PC-3 (cell line): ENCODE data around the gene RHOBTB1. TPM values are rescaled to one million over a fixed set of nuclear protein-coding genes. Genes with fewer than 3 reads are reported as not detected.

ENCODE experiments used
- ATAC-seq: fragments of 200-7000 bp; cut with Tn5 transposase; 2 replicates; pipeline ENCODE4 v1.9.1; 2020; ENCODE audit warnings: mild to moderate bottlenecking, moderate library complexity
- BruUV-seq: library from RNA; stranded (reverse); fragments of 400-500 nt; replicated peaks from 2 replicates; lab custom pipeline; 2021; lab: Mats Ljungman, UMichigan
- CTCF ChIA-PET: fragments of 300-600 bp; sonication (Branson Sonifier 250); formaldehyde crosslinking; loops from one replicate; lab custom pipeline; 2022; ENCODE audit warnings: antibody characterized with exemption; lab: Charles Lee
- POLR2A ChIA-PET: fragments of 300-600 bp; sonication (Branson Sonifier 250); formaldehyde crosslinking; loops from one replicate; lab custom pipeline; 2022; ENCODE audit warnings: antibody characterized with exemption; ENCODE audit not compliant: unreplicated experiment; lab: Charles Lee
- DNase-seq: peaks from one replicate; pipeline ENCODE4 v3.0.0-alpha.2; 2015
- H2AFZ ChIP-seq: fragments of 300-600 bp; sonication (generic); 2 replicates; pipeline ENCODE4 v1.6.0; 2016; ENCODE audit warnings: antibody characterized with exemption, low read length
- H3F3A ChIP-seq: fragments of 300-600 bp; sonication (generic); one replicate; pipeline ENCODE4 v1.6.0; 2017; ENCODE audit warnings: antibody characterized with exemption, low read length, control low read depth, mild to moderate bottlenecking; ENCODE audit not compliant: unreplicated experiment
- H3K27ac ChIP-seq: fragments of 300-600 bp; sonication (generic); 2 replicates; pipeline ENCODE4 v1.5.1; 2016; ENCODE audit warnings: mild to moderate bottlenecking, low read length
- H3K27me3 ChIP-seq: fragments of 300-600 bp; sonication (generic); 2 replicates; pipeline ENCODE4 v1.6.1; 2016; ENCODE audit warnings: low read length, mixed read lengths
- H3K36me3 ChIP-seq: fragments of 300-600 bp; sonication (generic); 2 replicates; pipeline ENCODE4 v1.6.1; 2016; ENCODE audit warnings: low read depth, mixed run types, low read length, mixed read lengths
- H3K4me1 ChIP-seq: fragments of 300-600 bp; sonication (generic); 2 replicates; pipeline ENCODE4 v1.5.1; 2016; ENCODE audit warnings: low read length; ENCODE audit not compliant: insufficient read depth
- H3K4me2 ChIP-seq: fragments of 300-600 bp; sonication (generic); 2 replicates; pipeline ENCODE4 v1.6.0; 2016; ENCODE audit warnings: low read length
- H3K4me3 ChIP-seq: fragments of 300-600 bp; sonication (generic); 2 replicates; pipeline ENCODE4 v1.5.1; 2016; ENCODE audit warnings: mild to moderate bottlenecking, low read length, mixed read lengths
- H3K79me2 ChIP-seq: fragments of 300-600 bp; sonication (generic); 2 replicates; pipeline ENCODE4 v1.6.1; 2017; ENCODE audit warnings: low read length, mixed read lengths
- H3K9ac ChIP-seq: fragments of 300-600 bp; sonication (generic); 2 replicates; pipeline ENCODE4 v1.6.0; 2016; ENCODE audit warnings: mild to moderate bottlenecking, low read length
- H3K9me2 ChIP-seq: fragments of 300-600 bp; sonication (generic); replicated peaks from 2 replicates; pipeline ENCODE4 v1.6.1; 2016; ENCODE audit warnings: mixed run types, low read length, mixed read lengths
- H3K9me3 ChIP-seq: fragments of 300-600 bp; sonication (generic); 2 replicates; pipeline ENCODE4 v1.6.1; 2016; ENCODE audit warnings: low read length, mixed read lengths
- H4K20me1 ChIP-seq: fragments of 300-600 bp; sonication (generic); 2 replicates; pipeline ENCODE4 v1.6.1; 2016; ENCODE audit warnings: low read length, mixed read lengths
- EZH2 ChIP-seq: fragments of 300-600 bp; sonication (generic); IDR thresholded peaks from one replicate; pipeline ENCODE4 v1.6.1; 2017; ENCODE audit warnings: antibody characterized with exemption, mild to moderate bottlenecking, low read length; ENCODE audit not compliant: unreplicated experiment
- EZH2phosphoT487 ChIP-seq: fragments of 300-600 bp; sonication (generic); IDR thresholded peaks from 2 replicates; pipeline ENCODE4 v1.6.1; 2018; ENCODE audit warnings: mild to moderate bottlenecking, antibody characterized with exemption, low read length, borderline replicate concordance
- intact Hi-C: fragments of 100-400 bp; cut with micrococcal nuclease; formaldehyde crosslinking; loops from 2 replicates; pipeline ENCODE4 v1.9.0; 2023
- total RNA-seq: library from RNA; depleted of rRNA; stranded (reverse); fragments of >200 nt; gene quantifications from 2 replicates; pipeline ENCODE4 v1.2.3, GENCODE V29; 2014
- TF ChIP-seq, protein P1 (sequence below): fragments of 300-600 bp; sonication (generic); conservative IDR thresholded peaks from 2 replicates; pipeline ENCODE4 v1.5.1; 2017; ENCODE audit warnings: antibody characterized with exemption, low read depth, mild to moderate bottlenecking, low read length

Gene RHOBTB1
- total RNA-seq, 1 experiment from 2014 or later, result 6.7 TPM

DNA sequence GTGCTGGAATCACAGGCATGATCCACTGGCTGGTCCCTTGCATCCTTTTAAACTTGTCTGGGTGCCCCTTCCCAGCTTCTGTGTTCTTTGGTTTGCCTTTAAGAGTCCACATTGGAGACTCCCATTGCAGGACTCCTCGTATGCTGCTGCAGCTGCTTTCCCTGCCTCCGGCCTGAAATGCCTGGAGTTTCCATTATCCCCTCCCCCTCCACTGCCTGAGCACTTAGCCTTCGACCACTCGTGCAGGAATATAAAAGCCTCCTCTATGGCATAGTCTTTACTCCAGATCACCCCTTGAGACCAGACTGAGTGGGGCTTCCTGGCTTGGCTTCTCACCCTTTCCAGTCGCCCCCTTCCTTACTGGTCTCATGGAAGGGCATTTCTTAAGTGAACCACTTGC is 80.2 kb downstream of the RHOBTB1 start:
- Histone ChIP-seq H3K4me2 (no peak overlapping the region), H3K9me3 (no peaks in the 10 kb centered on the region), H3K4me3 (no peak overlapping the region), H3K79me2 (no peaks in the 10 kb centered on the region), H3K27me3 (0 out of 2 replicates have a peak, but pooled peaks cover 3% of the 10 kb centered on the region), H3K36me3 (no peaks in the 10 kb centered on the region), H2AFZ (no peak overlapping the region), H3K27ac (no peak overlapping the region), H3F3A (no peaks in the 10 kb centered on the region), H3K9me2 (no peaks in the 10 kb centered on the region), H3K4me1 (no peaks in the 10 kb centered on the region), H4K20me1 (no peaks in the 10 kb centered on the region), H3K9ac (no peak overlapping the region)
- CTCF ChIA-PET, result no interaction called here
- intact Hi-C loops, result no loop called here
- POLR2A ChIA-PET, result no interaction called here
- ATAC-seq, result no peak
- DNase-seq, result no peak
- no TSS peak for BruUV-seq
- TF ChIP-seq EZH2phosphoT487 (no peak), EZH2 (no peak)
- TF ChIP-seq, protein P1, sequence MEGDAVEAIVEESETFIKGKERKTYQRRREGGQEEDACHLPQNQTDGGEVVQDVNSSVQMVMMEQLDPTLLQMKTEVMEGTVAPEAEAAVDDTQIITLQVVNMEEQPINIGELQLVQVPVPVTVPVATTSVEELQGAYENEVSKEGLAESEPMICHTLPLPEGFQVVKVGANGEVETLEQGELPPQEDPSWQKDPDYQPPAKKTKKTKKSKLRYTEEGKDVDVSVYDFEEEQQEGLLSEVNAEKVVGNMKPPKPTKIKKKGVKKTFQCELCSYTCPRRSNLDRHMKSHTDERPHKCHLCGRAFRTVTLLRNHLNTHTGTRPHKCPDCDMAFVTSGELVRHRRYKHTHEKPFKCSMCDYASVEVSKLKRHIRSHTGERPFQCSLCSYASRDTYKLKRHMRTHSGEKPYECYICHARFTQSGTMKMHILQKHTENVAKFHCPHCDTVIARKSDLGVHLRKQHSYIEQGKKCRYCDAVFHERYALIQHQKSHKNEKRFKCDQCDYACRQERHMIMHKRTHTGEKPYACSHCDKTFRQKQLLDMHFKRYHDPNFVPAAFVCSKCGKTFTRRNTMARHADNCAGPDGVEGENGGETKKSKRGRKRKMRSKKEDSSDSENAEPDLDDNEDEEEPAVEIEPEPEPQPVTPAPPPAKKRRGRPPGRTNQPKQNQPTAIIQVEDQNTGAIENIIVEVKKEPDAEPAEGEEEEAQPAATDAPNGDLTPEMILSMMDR, result no peak

DNA sequence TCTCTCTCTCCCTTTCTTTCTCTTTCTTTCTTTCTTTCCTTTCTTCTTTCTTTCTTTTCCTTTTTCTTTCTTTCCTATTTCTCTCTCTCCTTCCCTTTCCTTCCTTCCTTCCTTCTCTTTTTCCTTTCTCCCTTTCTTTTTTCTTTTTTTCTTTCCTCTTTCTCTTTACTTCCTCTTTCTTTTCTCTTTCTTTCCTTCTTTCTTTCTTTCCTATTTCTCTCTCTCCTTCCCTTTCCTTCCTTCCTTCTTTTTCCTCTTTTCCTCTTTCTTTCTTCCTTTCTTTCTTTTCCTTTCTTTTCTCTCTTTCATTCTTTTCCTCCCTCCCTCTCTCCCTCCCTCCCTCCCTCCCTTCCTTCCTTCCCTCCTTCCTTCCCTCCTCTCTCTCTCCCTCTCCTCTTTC is 81.5 kb downstream of the RHOBTB1 start:
- H3K79me2 ChIP-seq, result no peaks in the 10 kb centered on the region
- no peak overlapping the region for H3K9ac ChIP-seq
- no peaks in the 10 kb centered on the region for H3K36me3 ChIP-seq
- ChIA-PET CTCF (no interaction called here), POLR2A (no interaction called here)
- no TSS peak for BruUV-seq
- DNase-seq (no peak), ATAC-seq (no peak)
- H3K4me2 ChIP-seq, result no peak overlapping the region
- intact Hi-C loops, result no loop called here
- H3F3A ChIP-seq, result no peaks in the 10 kb centered on the region
- 0 out of 2 replicates have a peak, but pooled peaks cover 3% of the 10 kb centered on the region for H3K27me3 ChIP-seq
- H2AFZ ChIP-seq, result no peak overlapping the region
- H3K27ac ChIP-seq, result no peak overlapping the region
- no peaks in the 10 kb centered on the region for H3K9me2 ChIP-seq
- no peaks in the 10 kb centered on the region for H3K4me1 ChIP-seq
- H3K9me3 ChIP-seq, result no peaks in the 10 kb centered on the region
- H4K20me1 ChIP-seq, result no peaks in the 10 kb centered on the region
- H3K4me3 ChIP-seq, result no peak overlapping the region
- no peak for TF ChIP-seq EZH2phosphoT487
- TF ChIP-seq, protein P1, result no peak
- TF ChIP-seq EZH2, result no peak

DNA sequence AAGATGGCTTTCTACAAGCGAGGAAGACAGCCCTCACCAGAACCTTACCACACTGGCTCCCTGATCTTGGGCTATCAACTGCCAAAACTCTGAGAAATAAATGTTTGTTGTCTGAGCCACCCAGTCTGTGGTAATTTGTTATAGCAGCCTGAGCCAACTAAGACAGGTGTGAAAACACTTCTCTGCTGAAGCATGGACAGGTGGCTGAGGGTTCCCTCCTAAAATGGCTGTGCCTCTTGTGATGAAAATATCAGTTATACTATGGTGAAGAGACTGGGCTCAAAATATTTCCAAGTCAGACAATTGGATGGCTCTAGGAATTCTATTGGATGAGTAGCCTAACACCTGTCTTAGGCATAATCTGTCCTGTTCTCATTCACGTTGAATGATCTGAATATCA is 87.6 kb downstream of the RHOBTB1 start:
- Histone ChIP-seq H4K20me1 (no peaks in the 10 kb centered on the region), H3F3A (no peaks in the 10 kb centered on the region), H2AFZ (no peak overlapping the region), H3K36me3 (no peaks in the 10 kb centered on the region), H3K4me3 (no peak overlapping the region), H3K9me3 (no peaks in the 10 kb centered on the region), H3K27ac (no peak overlapping the region), H3K27me3 (0 out of 2 replicates have a peak, but pooled peaks cover 3% of the 10 kb centered on the region), H3K79me2 (no peaks in the 10 kb centered on the region), H3K4me1 (no peaks in the 10 kb centered on the region), H3K9me2 (no peaks in the 10 kb centered on the region), H3K4me2 (no peak overlapping the region), H3K9ac (no peak overlapping the region)
- ChIA-PET POLR2A (no interaction called here), CTCF (no interaction called here)
- intact Hi-C loops, result no loop called here
- no TSS peak for BruUV-seq
- no peak for DNase-seq
- no peak for ATAC-seq
- TF ChIP-seq EZH2phosphoT487 (no peak), EZH2 (no peak)
- TF ChIP-seq, protein P1, result no peak
